Epithelial cell of alveolus of lung (primary cell): Measurements from ENCODE around the gene PAGE2. TPM values are rescaled to one million over a fixed set of nuclear protein-coding genes. Genes with fewer than 3 reads are reported as not detected.

Experiments used
- total RNA-seq: library from RNA; depleted of rRNA; stranded (reverse); fragments of >200 nt; gene quantifications from 2 replicates; pipeline ENCODE4 v1.2.1, GENCODE V29; 2015

Gene PAGE2, protein sequence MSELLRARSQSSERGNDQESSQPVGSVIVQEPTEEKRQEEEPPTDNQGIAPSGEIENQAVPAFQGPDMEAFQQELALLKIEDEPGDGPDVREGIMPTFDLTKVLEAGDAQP
- total RNA-seq = not detected in 2 replicates

DNA sequence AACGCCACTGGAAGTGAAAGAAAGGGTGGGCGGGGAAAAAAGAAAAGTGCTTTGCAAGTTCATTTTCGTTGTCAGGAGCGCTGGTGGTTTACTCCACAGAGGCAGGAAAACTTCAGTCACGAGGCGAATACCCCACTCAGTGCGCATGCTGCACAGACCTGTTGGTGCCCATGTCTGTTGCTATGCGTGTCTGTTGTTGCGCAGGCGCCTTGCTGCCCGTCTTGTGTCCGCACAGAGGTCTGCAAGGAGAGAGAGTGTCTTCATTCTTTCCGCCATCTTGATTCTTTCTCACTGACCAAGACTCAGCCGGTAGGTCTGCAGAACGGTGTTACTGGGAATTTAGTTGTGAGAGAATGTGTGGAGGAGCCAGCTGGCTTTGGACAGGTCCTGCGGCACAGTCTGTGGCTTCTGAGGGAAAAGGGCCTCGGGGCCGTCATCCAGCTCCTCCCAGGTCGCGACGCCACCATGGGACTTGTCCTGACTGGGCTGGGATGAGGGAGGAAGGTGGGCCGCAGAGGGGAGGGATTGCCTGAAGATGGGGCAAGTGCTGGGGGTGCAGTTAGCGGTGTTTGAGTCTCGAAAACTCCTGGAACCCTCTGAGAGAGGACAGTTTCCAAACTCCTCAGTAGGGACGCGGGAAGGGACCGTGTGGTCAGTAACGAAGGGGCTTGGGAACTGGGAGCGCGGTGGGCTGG, at the start of gene PAGE2:
TSS of gene PAGE2 (plus strand) at position 224 of the 695 bp plus-strand sequence. CDS start 1,003 bp downstream, outside the sequence.

DNA sequence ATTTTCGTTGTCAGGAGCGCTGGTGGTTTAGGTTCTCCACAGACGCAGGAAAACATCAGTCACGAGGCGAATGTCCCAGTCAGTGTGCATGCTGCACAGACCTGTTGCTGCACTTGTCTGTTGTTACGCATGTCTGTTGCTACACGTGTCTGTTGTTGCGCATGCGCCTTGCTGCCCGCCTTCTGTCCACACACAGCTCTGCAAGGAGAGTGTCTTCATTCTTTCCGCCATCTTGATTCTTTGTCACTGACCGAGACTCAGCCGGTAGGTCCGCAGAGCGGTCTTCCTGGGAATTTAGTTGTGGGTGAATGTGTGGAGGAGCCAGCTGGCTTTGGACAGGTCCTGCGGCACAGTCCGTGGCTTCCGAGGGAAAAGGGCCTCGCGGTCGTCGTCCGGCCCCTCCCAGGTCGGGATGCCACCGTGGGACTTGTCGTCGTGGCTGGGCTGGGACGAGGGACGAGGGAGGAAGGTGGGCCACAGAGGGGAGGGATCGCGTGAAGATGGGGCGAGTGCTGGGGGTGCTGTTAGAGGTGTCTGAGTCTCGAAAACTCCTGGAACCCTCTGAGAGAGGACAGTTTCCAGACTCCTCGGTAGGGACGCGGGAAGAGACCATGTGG, 13.9 kb upstream of the PAGE2 start, which contains the start of gene PAGE2B:
TSS of gene PAGE2B (plus strand) at position 180 of the 617 bp plus-strand sequence. CDS start 1,012 bp downstream, outside the sequence.

Other genes with a start within 250 kb of the PAGE2 start
- 14.2 and 37.3 TPM in 2 replicates for gene TRO, start 168.2 kb upstream of the PAGE2 start, total RNA-seq
- gene PFKFB1, start 94.8 kb upstream of the PAGE2 start, total RNA-seq = under 0.01 TPM in 1 of 2 replicates, not detected in the other
- 15.3 and 20.2 TPM in 2 replicates for gene APEX2, start 88.7 kb upstream of the PAGE2 start, total RNA-seq
- gene ALAS2, start 58.0 kb upstream of the PAGE2 start, total RNA-seq = not detected in 2 replicates
- not detected in 2 replicates for gene PAGE2B, start 14.0 kb upstream of the PAGE2 start, total RNA-seq
- gene PAGE5, start 131.3 kb downstream of the PAGE2 start, total RNA-seq = not detected in 2 replicates
- not detected in 2 replicates for gene PAGE3, start 175.9 kb downstream of the PAGE2 start, total RNA-seq